NCI-H510A treated with DMSO at 0.1 percent for 48 hours (cell line): ENCODE data around the gene ADGRB2.

ENCODE experiments used
- DNase-seq: peaks from one replicate; lab custom pipeline; 2025; lab: John Stamatoyannopoulos, UW

ADGRB2 gene

DNA sequence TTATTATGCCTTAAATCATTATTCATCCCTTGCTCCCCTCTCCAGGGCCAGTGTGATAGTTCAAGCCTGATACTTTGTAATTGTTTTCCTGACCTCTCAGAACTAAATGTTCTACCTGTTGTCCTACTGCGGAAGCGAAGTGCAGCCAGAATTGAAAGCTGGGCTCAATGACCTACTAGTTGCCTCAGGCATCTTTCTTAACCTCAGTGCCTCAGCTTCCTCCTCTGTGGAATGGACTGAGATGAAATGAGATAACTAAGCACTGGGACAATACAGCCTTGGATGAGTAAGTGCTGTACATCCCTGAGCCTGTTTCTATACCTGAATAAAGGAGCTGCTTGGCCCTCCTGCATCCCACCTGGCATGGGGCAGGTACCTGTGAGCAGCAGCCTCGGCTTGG is 86.7 kb downstream of the ADGRB2 start:
- DNase-seq, result no peak
